Measurements from ENCODE around the gene ANGPTL2. TPM values are rescaled to one million over a fixed set of nuclear protein-coding genes. Genes with fewer than 3 reads are reported as not detected.

The ANGPTL2 gene
- total RNA-seq, 1 donor, result 0.10 TPM

- Histone ChIP-seq H3K4me3 (ENCODE audit: low read length) (no peak overlapping the region), H3K4me1 (ENCODE audit: insufficient read depth, low read length) (peaks cover 11% of the 10 kb centered on the region), H3K27me3 (ENCODE audit: insufficient read depth, low read length) (peaks cover 23% of the 10 kb centered on the region), H3K9me3 (ENCODE audit: low read depth, low read length) (no peaks in the 10 kb centered on the region)
Observed at GRCh38 chr9:127119320-127119709, 3.1 kb downstream of the ANGPTL2 start.

- Histone ChIP-seq H3K9me3 (ENCODE audit: low read depth, low read length) (no peaks in the 10 kb centered on the region), H3K4me3 (ENCODE audit: low read length) (no peak overlapping the region), H3K4me1 (ENCODE audit: insufficient read depth, low read length) (peaks cover 11% of the 10 kb centered on the region), H3K27me3 (ENCODE audit: insufficient read depth, low read length) (peaks cover 20% of the 10 kb centered on the region)
Observed at GRCh38 chr9:127118597-127119319, 3.7 kb downstream of the ANGPTL2 start.

- Histone ChIP-seq H3K9me3 (ENCODE audit: low read depth, low read length) (no peaks in the 10 kb centered on the region), H3K27me3 (ENCODE audit: insufficient read depth, low read length) (peaks cover 15% of the 10 kb centered on the region), H3K4me3 (ENCODE audit: low read length) (no peak overlapping the region), H3K4me1 (ENCODE audit: insufficient read depth, low read length) (peaks cover 7% of the 10 kb centered on the region)
Observed at GRCh38 chr9:127117801-127118200, 4.6 kb downstream of the ANGPTL2 start.

GRCh38 chr9:127116957-127117356 is 5.5 kb downstream of the ANGPTL2 start:
- Histone ChIP-seq H3K27me3 (ENCODE audit: insufficient read depth, low read length) (peaks cover 7% of the 10 kb centered on the region), H3K4me3 (ENCODE audit: low read length) (no peak overlapping the region)

GRCh38 chr9:127116088-127116726 is 6.2 kb downstream of the ANGPTL2 start:
- H3K4me3 ChIP-seq (ENCODE audit: low read length), result no peak overlapping the region
- H3K27me3 ChIP-seq (ENCODE audit: insufficient read depth, low read length), result peaks cover 3% of the 10 kb centered on the region
- no peaks in the 10 kb centered on the region for H3K9me3 ChIP-seq (ENCODE audit: low read depth, low read length)
- H3K4me1 ChIP-seq (ENCODE audit: insufficient read depth, low read length), result peaks cover 7% of the 10 kb centered on the region

More at GRCh38 chr9:127116957-127117356, 5.5 kb downstream of the ANGPTL2 start:
- H3K9me3 ChIP-seq (ENCODE audit: low read depth, low read length), result no peaks in the 10 kb centered on the region
- peaks cover 7% of the 10 kb centered on the region for H3K4me1 ChIP-seq (ENCODE audit: insufficient read depth, low read length)

GRCh38 chr9:127114606-127115005 is 7.8 kb downstream of the ANGPTL2 start:
- H3K27me3 ChIP-seq (ENCODE audit: insufficient read depth, low read length), result no peaks in the 10 kb centered on the region
- H3K9me3 ChIP-seq (ENCODE audit: low read depth, low read length), result no peaks in the 10 kb centered on the region
- peaks cover 7% of the 10 kb centered on the region for H3K4me1 ChIP-seq (ENCODE audit: insufficient read depth, low read length)
- H3K4me3 ChIP-seq (ENCODE audit: low read length), result no peak overlapping the region

GRCh38 chr9:127113191-127113972 is 9.1 kb downstream of the ANGPTL2 start:
- Histone ChIP-seq H3K4me3 (ENCODE audit: low read length) (no peak overlapping the region), H3K4me1 (ENCODE audit: insufficient read depth, low read length) (peaks cover 7% of the 10 kb centered on the region), H3K27me3 (ENCODE audit: insufficient read depth, low read length) (no peaks in the 10 kb centered on the region), H3K9me3 (ENCODE audit: low read depth, low read length) (no peaks in the 10 kb centered on the region)

GRCh38 chr9:127112735-127113161 is 9.7 kb downstream of the ANGPTL2 start:
- Histone ChIP-seq H3K4me1 (ENCODE audit: insufficient read depth, low read length) (peaks cover 7% of the 10 kb centered on the region), H3K4me3 (ENCODE audit: low read length) (no peak overlapping the region), H3K9me3 (ENCODE audit: low read depth, low read length) (no peaks in the 10 kb centered on the region), H3K27me3 (ENCODE audit: insufficient read depth, low read length) (no peaks in the 10 kb centered on the region)

GRCh38 chr9:127112056-127112455 is 10.4 kb downstream of the ANGPTL2 start:
- Histone ChIP-seq H3K4me3 (ENCODE audit: low read length) (no peak overlapping the region), H3K27me3 (ENCODE audit: insufficient read depth, low read length) (no peaks in the 10 kb centered on the region), H3K4me1 (ENCODE audit: insufficient read depth, low read length) (peaks cover 7% of the 10 kb centered on the region), H3K9me3 (ENCODE audit: low read depth, low read length) (no peaks in the 10 kb centered on the region)

- Histone ChIP-seq H3K9me3 (ENCODE audit: low read depth, low read length) (no peaks in the 10 kb centered on the region), H3K27me3 (ENCODE audit: insufficient read depth, low read length) (no peaks in the 10 kb centered on the region), H3K4me3 (ENCODE audit: low read length) (no peak overlapping the region), H3K4me1 (ENCODE audit: insufficient read depth, low read length) (no peaks in the 10 kb centered on the region)
Observed at GRCh38 chr9:127109212-127109711, 13.2 kb downstream of the ANGPTL2 start.

GRCh38 chr9:127107929-127108876 is 14.2 kb downstream of the ANGPTL2 start:
- no peaks in the 10 kb centered on the region for H3K27me3 ChIP-seq (ENCODE audit: insufficient read depth, low read length)
- no peak overlapping the region for H3K4me3 ChIP-seq (ENCODE audit: low read length)
- H3K9me3 ChIP-seq (ENCODE audit: low read depth, low read length), result no peaks in the 10 kb centered on the region

GRCh38 chr9:127107171-127107928 is 15.1 kb downstream of the ANGPTL2 start:
- no peak overlapping the region for H3K4me3 ChIP-seq (ENCODE audit: low read length)
- H3K9me3 ChIP-seq (ENCODE audit: low read depth, low read length), result no peaks in the 10 kb centered on the region
- no peaks in the 10 kb centered on the region for H3K27me3 ChIP-seq (ENCODE audit: insufficient read depth, low read length)
- H3K4me1 ChIP-seq (ENCODE audit: insufficient read depth, low read length), result no peaks in the 10 kb centered on the region

More at GRCh38 chr9:127107929-127108876, 14.2 kb downstream of the ANGPTL2 start:
- H3K4me1 ChIP-seq (ENCODE audit: insufficient read depth, low read length), result no peaks in the 10 kb centered on the region

GRCh38 chr9:127106466-127106855 is 16.0 kb downstream of the ANGPTL2 start:
- no peaks in the 10 kb centered on the region for H3K27me3 ChIP-seq (ENCODE audit: insufficient read depth, low read length)
- no peaks in the 10 kb centered on the region for H3K9me3 ChIP-seq (ENCODE audit: low read depth, low read length)
- H3K4me3 ChIP-seq (ENCODE audit: low read length), result no peak overlapping the region
- H3K4me1 ChIP-seq (ENCODE audit: insufficient read depth, low read length), result no peaks in the 10 kb centered on the region
